Mesendoderm (in vitro differentiated cells): ENCODE results near the gene FAM9A.
"Not testable (repeated sequence)": the region's sequence is repeated elsewhere in the genome, so short reads cannot be mapped to it uniquely, and the experiment has no call there.

Experiments used
- DNase-seq: peaks from one replicate; pipeline ENCODE4 v3.0.0; 2013
- H2AK5ac ChIP-seq: 2 replicates; pipeline ENCODE4 v1.6.1; 2013; ENCODE audit warnings: low read length, inconsistent platforms
- H2BK120ac ChIP-seq: 2 replicates; pipeline ENCODE4 v1.6.1; 2013; ENCODE audit warnings: low read depth, mild to moderate bottlenecking, low read length, moderate library complexity, mixed read lengths
- H2BK15ac ChIP-seq: replicated peaks from 2 replicates; pipeline ENCODE4 v1.6.1; 2013; ENCODE audit warnings: low read depth, mild to moderate bottlenecking, moderate library complexity
- H2BK5ac ChIP-seq: 2 replicates; pipeline ENCODE4 v1.6.1; 2013; ENCODE audit warnings: low read length, inconsistent platforms
- H3K18ac ChIP-seq: 2 replicates; pipeline ENCODE4 v1.6.1; 2013; ENCODE audit warnings: mild to moderate bottlenecking, low read length, mixed read lengths
- H3K23ac ChIP-seq: one replicate; pipeline ENCODE4 v1.6.1; 2013; ENCODE audit warnings: low read length
- H3K27ac ChIP-seq: 2 replicates; pipeline ENCODE4 v1.5.1; 2013; ENCODE audit warnings: low read depth, mild to moderate bottlenecking, inconsistent platforms, low read length, moderate library complexity
- H3K27me3 ChIP-seq: 2 replicates; pipeline ENCODE4 v1.6.1; 2013; ENCODE audit warnings: low read length, control low read depth, mild to moderate bottlenecking, inconsistent platforms; ENCODE audit not compliant: insufficient read depth, poor library complexity
- H3K36me3 ChIP-seq: 2 replicates; pipeline ENCODE4 v1.6.1; 2013; ENCODE audit warnings: low read length, inconsistent platforms; ENCODE audit not compliant: control insufficient read depth, insufficient read depth
- H3K4ac ChIP-seq: one replicate; pipeline ENCODE4 v1.6.1; 2013; ENCODE audit warnings: low read depth, mild to moderate bottlenecking, low read length, moderate library complexity
- H3K4me1 ChIP-seq: 2 replicates; pipeline ENCODE4 v1.6.1; 2013; ENCODE audit warnings: low read depth, low read length, inconsistent platforms; ENCODE audit not compliant: control insufficient read depth
- H3K4me2 ChIP-seq: 2 replicates; pipeline ENCODE4 v1.6.1; 2013; ENCODE audit warnings: low read length
- H3K4me3 ChIP-seq: 2 replicates; pipeline ENCODE4 v1.5.1; 2013; ENCODE audit warnings: mild to moderate bottlenecking, low read length
- H3K56ac ChIP-seq: one replicate; pipeline ENCODE4 v1.6.1; 2013; ENCODE audit warnings: low read length
- H3K79me1 ChIP-seq: 2 replicates; pipeline ENCODE4 v1.6.1; 2013; ENCODE audit warnings: low read length, inconsistent platforms
- H3K79me2 ChIP-seq: 2 replicates; pipeline ENCODE4 v1.6.1; 2013; ENCODE audit warnings: mild to moderate bottlenecking, low read length; ENCODE audit not compliant: control insufficient read depth, insufficient read depth
- H3K9ac ChIP-seq: 2 replicates; pipeline ENCODE4 v1.6.1; 2013; ENCODE audit warnings: low read length, inconsistent platforms
- H4K5ac ChIP-seq: one replicate; pipeline ENCODE4 v1.6.1; 2013; ENCODE audit warnings: low read length
- H4K8ac ChIP-seq: one replicate; pipeline ENCODE4 v1.6.1; 2013; ENCODE audit warnings: low read depth, mild to moderate bottlenecking, control low read depth, low read length, moderate library complexity
- WGBS: extraction: QIAGEN DNeasy Blood & Tissue Kit; methylation state at CpG from one replicate; pipeline ENCODE4 v1.1.7; 2013; ENCODE audit warnings: low lambda C conversion rate, missing lambda C conversion rate; ENCODE audit not compliant: insufficient coverage; ENCODE audit errors: extremely low coverage; 5-methylcytosine and 5-hydroxymethylcytosine counted together

Gene FAM9A

DNA sequence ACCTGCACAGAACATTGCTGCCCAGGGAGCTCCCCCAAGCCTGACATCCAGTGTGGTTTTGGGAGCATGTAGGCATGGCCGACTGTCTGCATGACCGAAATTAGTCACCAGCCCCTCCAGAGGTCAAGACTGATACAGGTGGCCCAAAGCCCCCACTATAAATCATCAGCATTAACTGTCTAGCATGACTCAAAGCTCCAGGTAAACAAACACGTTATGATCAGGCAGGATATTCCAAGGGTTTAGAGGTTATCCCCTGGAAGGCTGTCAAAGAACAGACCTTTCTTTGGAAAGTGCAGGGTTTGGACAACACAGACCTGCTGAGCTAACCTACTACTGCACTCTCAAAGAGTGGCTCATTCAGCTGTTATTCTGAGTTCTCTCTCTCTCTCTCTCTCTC, 2.1 kb upstream of the FAM9A start:
- H3K79me1 ChIP-seq = no peaks in the 10 kb centered on the region
- H3K23ac ChIP-seq = no peak overlapping the region
- H3K36me3 ChIP-seq = no peaks in the 10 kb centered on the region
- no peak overlapping the region for H2BK5ac ChIP-seq
- no peak for DNase-seq
- no peaks in the 10 kb centered on the region for H3K4me1 ChIP-seq
- H3K27ac ChIP-seq = no peak overlapping the region
- H3K27me3 ChIP-seq = no peaks in the 10 kb centered on the region
- no peaks in the 10 kb centered on the region for H3K79me2 ChIP-seq
- H4K5ac ChIP-seq = no peak overlapping the region
- H3K18ac ChIP-seq = no peak overlapping the region
- H2BK120ac ChIP-seq = no peak overlapping the region
- WGBS = no CpG with 5 or more reads among the region's 3 CpGs
- no peak overlapping the region for H3K9ac ChIP-seq
- no peak overlapping the region for H2AK5ac ChIP-seq
- no peak overlapping the region for H3K4me2 ChIP-seq
- H4K8ac ChIP-seq = no peak overlapping the region
- no peak overlapping the region for H3K4me3 ChIP-seq
- H3K56ac ChIP-seq = no peak overlapping the region
- no peak overlapping the region for H3K4ac ChIP-seq
- H2BK15ac ChIP-seq = no peak overlapping the region

GRCh38 chrX:8800351-8800750, 832 bp downstream of the FAM9A start:
- not testable (repeated sequence) for H2AK5ac ChIP-seq, H2BK120ac ChIP-seq, H4K8ac ChIP-seq, H3K79me1 ChIP-seq, DNase-seq, H3K56ac ChIP-seq, H3K27ac ChIP-seq, H3K27me3 ChIP-seq, H2BK15ac ChIP-seq, H3K36me3 ChIP-seq, H3K9ac ChIP-seq, H3K23ac ChIP-seq, H3K4ac ChIP-seq, H3K18ac ChIP-seq, H3K79me2 ChIP-seq, H2BK5ac ChIP-seq, H3K4me1 ChIP-seq, H3K4me2 ChIP-seq, H4K5ac ChIP-seq, H3K4me3 ChIP-seq
- no CpG with 5 or more reads among the region's 15 CpGs for WGBS

DNA sequence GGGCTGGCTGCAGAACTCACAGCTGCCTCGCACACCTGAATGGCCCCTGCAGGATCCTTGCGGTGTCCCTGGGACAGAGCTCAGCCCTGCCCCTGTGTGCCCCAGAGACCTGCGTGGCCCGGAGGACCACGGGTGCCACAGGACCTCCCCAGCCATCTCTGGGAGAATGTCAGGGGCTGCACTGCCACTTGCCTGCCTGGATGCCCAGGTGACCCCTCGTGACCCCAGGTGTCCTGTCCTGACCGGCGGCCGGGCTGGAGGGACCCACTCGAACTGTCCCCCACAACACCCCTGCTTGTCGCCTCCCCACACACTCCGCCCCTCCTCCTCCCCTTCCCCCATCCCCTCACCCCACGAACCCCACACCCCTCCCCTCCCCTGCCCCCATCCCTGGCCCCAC, 1.9 kb downstream of the FAM9A start:
- H3K27me3 ChIP-seq, H3K79me1 ChIP-seq, H4K5ac ChIP-seq, H3K4me3 ChIP-seq, H3K23ac ChIP-seq, H3K36me3 ChIP-seq, H3K4me1 ChIP-seq, H3K79me2 ChIP-seq, H3K18ac ChIP-seq, H2BK5ac ChIP-seq, H2AK5ac ChIP-seq, H3K4ac ChIP-seq, H3K27ac ChIP-seq, H2BK15ac ChIP-seq, H3K4me2 ChIP-seq, H4K8ac ChIP-seq, DNase-seq, H3K56ac ChIP-seq, H3K9ac ChIP-seq, H2BK120ac ChIP-seq: not testable (repeated sequence)
- WGBS = no CpG with 5 or more reads among the region's 13 CpGs

- not testable (repeated sequence) for H4K5ac ChIP-seq, H3K23ac ChIP-seq, H4K8ac ChIP-seq, H3K56ac ChIP-seq, H2AK5ac ChIP-seq, H2BK15ac ChIP-seq, DNase-seq, H3K9ac ChIP-seq, H3K27ac ChIP-seq, H3K79me2 ChIP-seq, H3K4me1 ChIP-seq, H3K79me1 ChIP-seq, H3K18ac ChIP-seq, H3K36me3 ChIP-seq, H2BK5ac ChIP-seq, H3K27me3 ChIP-seq, H3K4me3 ChIP-seq, H2BK120ac ChIP-seq, H3K4ac ChIP-seq, H3K4me2 ChIP-seq
- WGBS = no CpG with 5 or more reads among the region's 16 CpGs
These were observed 2.5 kb downstream of the FAM9A start for GRCh38 chrX:8798702-8799101.

- not testable (repeated sequence) for H3K4me2 ChIP-seq, H3K56ac ChIP-seq, H2BK15ac ChIP-seq, H3K27me3 ChIP-seq, H4K8ac ChIP-seq, DNase-seq, H2BK5ac ChIP-seq, H3K23ac ChIP-seq, H3K79me2 ChIP-seq, H3K27ac ChIP-seq, H2BK120ac ChIP-seq, H3K4me3 ChIP-seq, H3K79me1 ChIP-seq, H4K5ac ChIP-seq, H3K4me1 ChIP-seq, H3K18ac ChIP-seq, H2AK5ac ChIP-seq, H3K4ac ChIP-seq, H3K36me3 ChIP-seq, H3K9ac ChIP-seq
- no CpG with 5 or more reads among the region's 1 CpG for WGBS
These were observed 14.1 kb downstream of the FAM9A start for GRCh38 chrX:8787119-8787518.

- DNase-seq = no peak
- Histone ChIP-seq H3K27ac (no peak overlapping the region), H3K4me1 (no peaks in the 10 kb centered on the region), H4K8ac (no peak overlapping the region), H3K18ac (no peak overlapping the region), H2BK120ac (no peak overlapping the region), H3K27me3 (no peaks in the 10 kb centered on the region), H3K79me2 (no peaks in the 10 kb centered on the region), H2BK15ac (no peak overlapping the region), H3K4me3 (no peak overlapping the region), H2BK5ac (no peak overlapping the region), H3K4ac (no peak overlapping the region), H2AK5ac (no peak overlapping the region), H4K5ac (no peak overlapping the region), H3K56ac (no peak overlapping the region), H3K36me3 (no peaks in the 10 kb centered on the region), H3K4me2 (no peak overlapping the region), H3K23ac (no peak overlapping the region), H3K79me1 (no peaks in the 10 kb centered on the region), H3K9ac (no peak overlapping the region)
- WGBS = no CpG with 5 or more reads among the region's 25 CpGs
These were observed 17.0 kb downstream of the FAM9A start for GRCh38 chrX:8784162-8784561.
